ENCODE results near the gene MAPT.
"Not testable (repeated sequence)": the region's sequence is repeated elsewhere in the genome, so short reads cannot be mapped to it uniquely, and the experiment has no call there.

The MAPT gene

DNA sequence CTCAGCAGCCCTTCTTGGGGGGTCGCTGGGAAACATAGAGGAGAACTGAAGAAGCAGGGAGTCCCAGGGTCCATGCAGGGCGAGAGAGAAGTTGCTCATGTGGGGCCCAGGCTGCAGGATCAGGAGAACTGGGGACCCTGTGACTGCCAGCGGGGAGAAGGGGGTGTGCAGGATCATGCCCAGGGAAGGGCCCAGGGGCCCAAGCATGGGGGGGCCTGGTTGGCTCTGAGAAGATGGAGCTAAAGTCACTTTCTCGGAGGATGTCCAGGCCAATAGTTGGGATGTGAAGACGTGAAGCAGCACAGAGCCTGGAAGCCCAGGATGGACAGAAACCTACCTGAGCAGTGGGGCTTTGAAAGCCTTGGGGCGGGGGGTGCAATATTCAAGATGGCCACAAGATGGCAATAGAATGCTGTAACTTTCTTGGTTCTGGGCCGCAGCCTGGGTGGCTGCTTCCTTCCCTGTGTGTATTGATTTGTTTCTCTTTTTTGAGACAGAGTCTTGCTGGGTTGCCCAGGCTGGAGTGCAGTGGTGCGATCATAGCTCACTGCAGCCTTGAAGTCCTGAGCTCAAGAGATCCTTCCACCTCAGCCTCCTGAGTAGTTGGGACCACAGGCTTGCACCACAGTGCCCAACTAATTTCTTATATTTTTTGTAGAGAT lies 108.1 kb downstream of the MAPT start:
- in situ Hi-C loops (cut with HindIII; ENCODE audit: low sequenced_read_pairs) = no loop called here

DNA sequence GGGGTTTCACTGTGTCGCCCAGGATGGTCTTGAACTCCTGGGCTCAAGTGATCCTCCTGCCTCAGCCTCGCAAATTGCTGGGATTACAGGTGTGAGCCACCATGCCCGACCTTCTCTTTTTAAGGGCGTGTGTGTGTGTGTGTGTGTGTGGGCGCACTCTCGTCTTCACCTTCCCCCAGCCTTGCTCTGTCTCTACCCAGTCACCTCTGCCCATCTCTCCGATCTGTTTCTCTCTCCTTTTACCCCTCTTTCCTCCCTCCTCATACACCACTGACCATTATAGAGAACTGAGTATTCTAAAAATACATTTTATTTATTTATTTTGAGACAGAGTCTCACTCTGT lies 108.6 kb downstream of the MAPT start:
- in situ Hi-C loops (cut with HindIII; ENCODE audit: low sequenced_read_pairs) = no loop called here

- in situ Hi-C loops (cut with HindIII; ENCODE audit: low sequenced_read_pairs) = no loop called here
These were observed 109.8 kb downstream of the MAPT start for GRCh38 chr17:46003907-46004748.

DNA sequence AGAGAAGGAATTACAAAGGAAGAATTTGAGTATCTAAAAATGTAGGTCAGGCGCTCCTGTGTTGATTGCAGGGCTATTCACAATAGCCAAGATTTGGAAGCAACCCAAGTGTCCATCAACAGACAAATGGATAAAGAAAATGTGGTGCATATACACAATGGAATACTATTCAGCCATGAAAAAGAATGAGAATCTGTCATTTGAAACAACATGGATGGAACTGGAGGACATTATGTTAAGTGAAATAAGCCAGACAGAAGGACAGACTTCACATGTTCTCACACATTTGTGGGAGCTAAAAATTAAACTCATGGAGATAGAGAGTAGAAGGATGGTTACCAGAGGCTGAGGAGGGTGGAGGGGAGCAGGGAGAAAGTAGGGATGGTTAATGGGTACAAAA lies 111.7 kb downstream of the MAPT start:
- in situ Hi-C loops (cut with HindIII; ENCODE audit: low sequenced_read_pairs) = not testable (repeated sequence)

DNA sequence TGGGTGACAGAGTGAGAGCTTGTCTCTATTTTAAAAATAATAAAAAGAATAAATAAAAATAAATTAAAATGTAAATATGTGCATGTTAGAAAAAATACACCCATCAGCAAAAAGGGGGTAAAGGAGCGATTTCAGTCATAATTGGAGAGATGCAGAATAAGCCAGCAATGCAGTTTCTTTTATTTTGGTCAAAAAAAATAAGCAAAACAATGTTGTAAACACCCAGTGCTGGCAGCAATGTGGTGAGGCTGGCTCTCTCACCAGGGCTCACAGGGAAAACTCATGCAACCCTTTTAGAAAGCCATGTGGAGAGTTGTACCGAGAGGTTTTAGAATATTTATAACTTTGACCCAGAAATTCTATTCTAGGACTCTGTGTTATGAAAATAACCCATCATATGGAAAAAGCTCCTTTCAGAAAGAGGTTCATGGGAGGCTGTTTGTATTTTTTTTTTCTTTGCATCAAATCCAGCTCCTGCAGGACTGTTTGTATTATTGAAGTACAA lies 113.2 kb downstream of the MAPT start:
- in situ Hi-C loops (cut with HindIII; ENCODE audit: low sequenced_read_pairs) = no loop called here

- in situ Hi-C loops (cut with HindIII; ENCODE audit: low sequenced_read_pairs) = no loop called here
These were observed 114.2 kb downstream of the MAPT start for GRCh38 chr17:46008591-46008990.

GRCh38 chr17:46009681-46010596 lies 115.6 kb downstream of the MAPT start:
- in situ Hi-C loops (cut with HindIII; ENCODE audit: low sequenced_read_pairs) = no loop called here

DNA sequence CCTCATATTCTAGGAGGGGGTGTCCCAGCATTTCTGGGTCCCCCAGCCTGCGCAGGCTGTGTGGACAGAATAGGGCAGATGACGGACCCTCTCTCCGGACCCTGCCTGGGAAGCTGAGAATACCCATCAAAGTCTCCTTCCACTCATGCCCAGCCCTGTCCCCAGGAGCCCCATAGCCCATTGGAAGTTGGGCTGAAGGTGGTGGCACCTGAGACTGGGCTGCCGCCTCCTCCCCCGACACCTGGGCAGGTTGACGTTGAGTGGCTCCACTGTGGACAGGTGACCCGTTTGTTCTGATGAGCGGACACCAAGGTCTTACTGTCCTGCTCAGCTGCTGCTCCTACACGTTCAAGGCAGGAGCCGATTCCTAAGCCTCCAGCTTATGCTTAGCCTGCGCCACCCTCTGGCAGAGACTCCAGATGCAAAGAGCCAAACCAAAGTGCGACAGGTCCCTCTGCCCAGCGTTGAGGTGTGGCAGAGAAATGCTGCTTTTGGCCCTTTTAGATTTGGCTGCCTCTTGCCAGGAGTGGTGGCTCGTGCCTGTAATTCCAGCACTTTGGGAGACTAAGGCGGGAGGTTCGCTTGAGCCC lies 116.3 kb downstream of the MAPT start:
- in situ Hi-C loops (cut with HindIII; ENCODE audit: low sequenced_read_pairs) = no loop called here

DNA sequence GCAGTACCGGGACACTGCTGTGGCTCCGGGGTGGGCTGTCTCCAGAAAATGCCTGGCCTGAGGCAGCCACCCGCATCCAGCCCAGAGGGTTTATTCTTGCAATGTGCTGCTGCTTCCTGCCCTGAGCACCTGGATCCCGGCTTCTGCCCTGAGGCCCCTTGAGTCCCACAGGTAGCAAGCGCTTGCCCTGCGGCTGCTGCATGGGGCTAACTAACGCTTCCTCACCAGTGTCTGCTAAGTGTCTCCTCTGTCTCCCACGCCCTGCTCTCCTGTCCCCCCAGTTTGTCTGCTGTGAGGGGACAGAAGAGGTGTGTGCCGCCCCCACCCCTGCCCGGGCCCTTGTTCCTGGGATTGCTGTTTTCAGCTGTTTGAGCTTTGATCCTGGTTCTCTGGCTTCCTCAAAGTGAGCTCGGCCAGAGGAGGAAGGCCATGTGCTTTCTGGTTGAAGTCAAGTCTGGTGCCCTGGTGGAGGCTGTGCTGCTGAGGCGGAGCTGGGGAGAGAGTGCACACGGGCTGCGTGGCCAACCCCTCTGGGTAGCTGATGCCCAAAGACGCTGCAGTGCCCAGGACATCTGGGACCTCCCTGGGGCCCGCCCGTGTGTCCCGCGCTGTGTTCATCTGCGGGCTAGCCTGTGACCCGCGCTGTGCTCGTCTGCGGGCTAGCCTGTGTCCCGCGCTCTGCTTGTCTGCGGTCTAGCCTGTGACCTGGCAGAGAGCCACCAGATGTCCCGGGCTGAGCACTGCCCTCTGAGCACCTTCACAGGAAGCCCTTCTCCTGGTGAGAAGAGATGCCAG lies 117.6 kb downstream of the MAPT start:
- in situ Hi-C loops (cut with HindIII; ENCODE audit: low sequenced_read_pairs) = no loop called here

DNA sequence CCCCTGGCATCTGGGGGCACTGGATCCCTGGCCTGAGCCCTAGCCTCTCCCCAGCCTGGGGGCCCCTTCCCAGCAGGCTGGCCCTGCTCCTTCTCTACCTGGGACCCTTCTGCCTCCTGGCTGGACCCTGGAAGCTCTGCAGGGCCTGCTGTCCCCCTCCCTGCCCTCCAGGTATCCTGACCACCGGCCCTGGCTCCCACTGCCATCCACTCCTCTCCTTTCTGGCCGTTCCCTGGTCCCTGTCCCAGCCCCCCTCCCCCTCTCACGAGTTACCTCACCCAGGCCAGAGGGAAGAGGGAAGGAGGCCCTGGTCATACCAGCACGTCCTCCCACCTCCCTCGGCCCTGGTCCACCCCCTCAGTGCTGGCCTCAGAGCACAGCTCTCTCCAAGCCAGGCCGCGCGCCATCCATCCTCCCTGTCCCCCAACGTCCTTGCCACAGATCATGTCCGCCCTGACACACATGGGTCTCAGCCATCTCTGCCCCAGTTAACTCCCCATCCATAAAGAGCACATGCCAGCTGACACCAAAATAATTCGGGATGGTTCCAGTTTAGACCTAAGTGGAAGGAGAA lies 118.2 kb downstream of the MAPT start:
- in situ Hi-C loops (cut with HindIII; ENCODE audit: low sequenced_read_pairs) = no loop called here

GRCh38 chr17:46013127-46013501 lies 118.8 kb downstream of the MAPT start:
- in situ Hi-C loops (cut with HindIII; ENCODE audit: low sequenced_read_pairs) = no loop called here

DNA sequence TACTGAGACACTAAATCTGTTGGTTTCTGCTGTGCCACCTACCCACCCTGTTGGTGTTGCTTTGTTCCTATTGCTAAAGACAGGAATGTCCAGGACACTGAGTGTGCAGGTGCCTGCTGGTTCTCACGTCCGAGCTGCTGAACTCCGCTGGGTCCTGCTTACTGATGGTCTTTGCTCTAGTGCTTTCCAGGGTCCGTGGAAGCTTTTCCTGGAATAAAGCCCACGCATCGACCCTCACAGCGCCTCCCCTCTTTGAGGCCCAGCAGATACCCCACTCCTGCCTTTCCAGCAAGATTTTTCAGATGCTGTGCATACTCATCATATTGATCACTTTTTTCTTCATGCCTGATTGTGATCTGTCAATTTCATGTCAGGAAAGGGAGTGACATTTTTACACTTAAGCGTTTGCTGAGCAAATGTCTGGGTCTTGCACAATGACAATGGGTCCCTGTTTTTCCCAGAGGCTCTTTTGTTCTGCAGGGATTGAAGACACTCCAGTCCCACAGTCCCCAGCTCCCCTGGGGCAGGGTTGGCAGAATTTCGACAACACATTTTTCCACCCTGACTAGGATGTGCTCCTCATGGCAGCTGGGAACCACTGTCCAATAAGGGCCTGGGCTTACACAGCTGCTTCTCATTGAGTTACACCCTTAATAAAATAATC lies 119.3 kb downstream of the MAPT start:
- in situ Hi-C loops (cut with HindIII; ENCODE audit: low sequenced_read_pairs) = no loop called here

GRCh38 chr17:46019408-46019925 lies 125.1 kb downstream of the MAPT start:
- in situ Hi-C loops (cut with HindIII; ENCODE audit: low sequenced_read_pairs) = not testable (repeated sequence)

- in situ Hi-C loops (cut with HindIII; ENCODE audit: low sequenced_read_pairs) = no loop called here
These were observed 125.8 kb downstream of the MAPT start for GRCh38 chr17:46020023-46020761.

- in situ Hi-C loops (cut with HindIII; ENCODE audit: low sequenced_read_pairs) = no loop called here
These were observed 126.6 kb downstream of the MAPT start for GRCh38 chr17:46020998-46021397.

GRCh38 chr17:46023366-46023765 lies 129.0 kb downstream of the MAPT start:
- in situ Hi-C loops (cut with HindIII; ENCODE audit: low sequenced_read_pairs) = not testable (repeated sequence)

GRCh38 chr17:46023783-46024388 lies 129.5 kb downstream of the MAPT start:
- in situ Hi-C loops (cut with HindIII; ENCODE audit: low sequenced_read_pairs) = no loop called here

- in situ Hi-C loops (cut with HindIII; ENCODE audit: low sequenced_read_pairs) = no loop called here
These were observed 130.2 kb downstream of the MAPT start for GRCh38 chr17:46024590-46024989.
